ENCODE data around the gene OSBPL3. TPM values are rescaled to one million over a fixed set of nuclear protein-coding genes. Genes with fewer than 3 reads are reported as not detected.

OSBPL3 gene
- total RNA-seq, 1 experiment from 2014 or later: 36.8 TPM

DNA sequence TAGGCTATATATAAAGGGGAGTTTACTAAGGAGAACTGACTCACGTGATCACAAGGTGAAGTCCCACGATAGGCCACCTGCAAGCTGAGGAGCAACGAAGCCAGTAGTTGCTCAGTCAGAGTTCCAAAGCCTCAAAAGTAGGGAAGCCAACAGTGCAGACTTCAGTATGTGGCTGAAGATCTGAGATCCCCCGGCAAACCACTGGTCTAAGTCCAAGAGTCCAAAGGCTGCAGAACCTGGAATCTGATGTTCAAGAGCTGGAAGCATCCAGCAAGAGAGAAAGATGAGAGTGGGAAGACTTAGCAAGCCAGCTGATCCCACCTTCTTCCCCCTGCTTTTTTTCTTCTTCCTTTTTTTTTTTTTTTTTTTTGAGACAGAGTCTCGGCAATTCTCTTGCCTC lies 195.7 kb downstream of the OSBPL3 start:
- no peak overlapping the region for H2AFZ ChIP-seq (ENCODE audit: low read depth, low read length, poor library complexity, severe bottlenecking)
- no TSS peak for BruUV-seq (replicated peaks)
- no peak overlapping the region for H3K27ac ChIP-seq (ENCODE audit: low read depth, low read length)
- H3K4me3 ChIP-seq (replicated peaks in 1 of 2; ENCODE audit: low read depth in 1 of 2, low read length in 2 of 2): no peak overlapping the region
- H3K9me2 ChIP-seq (ENCODE audit: insufficient read depth): no peaks in the 10 kb centered on the region
- DNase-seq (ENCODE audit: low read depth, low spot score) (no peak), ATAC-seq (no peak)
- ChIA-PET RAD21 (ENCODE audit: low non-redundant PET in 1 of 2, low total read pairs in 2 of 2, uncharacterized antibody in 2 of 2, unreplicated experiment in 2 of 2) (no interaction called here), POLR2A (no interaction called here), CTCF (no interaction called here)
- TF ChIP-seq TCF7L2 (IDR thresholded peaks at IDR 0.05; ENCODE audit: borderline replicate concordance, extremely low read depth, insufficient read depth, insufficient read length): no peak
- TF ChIP-seq SRF (IDR thresholded peaks at IDR 0.05; ENCODE audit: low read depth): no peak
- no peak for TF ChIP-seq CEBPB (IDR thresholded peaks at IDR 0.05; ENCODE audit: low read depth)
- no peak overlapping the region for H3K9ac ChIP-seq (ENCODE audit: low read length)
- H3K4me2 ChIP-seq (ENCODE audit: low read length): no peak overlapping the region
- no peaks in the 10 kb centered on the region for H4K20me1 ChIP-seq (ENCODE audit: insufficient read depth)
- no peaks in the 10 kb centered on the region for H3K79me2 ChIP-seq (ENCODE audit: insufficient read depth, low read length)
- H3K36me3 ChIP-seq (ENCODE audit: control insufficient read depth in 1 of 2, insufficient read depth in 2 of 2, low read length in 2 of 2): no peaks in the 10 kb centered on the region
- H3K9me3 ChIP-seq (ENCODE audit: control insufficient read depth in 1 of 2, insufficient read depth in 1 of 2, low read depth in 1 of 2, low read length in 2 of 2): no peaks in the 10 kb centered on the region; a peak in 1 of 4 replicates
- intact Hi-C loops (cut with micrococcal nuclease): no loop called here
- peaks cover 8 to 17% of the 10 kb centered on the region in 2 experiments; a peak in 3 of 4 replicates for H3K4me1 ChIP-seq (ENCODE audit: control insufficient read depth in 1 of 2, insufficient read depth in 2 of 2, low read length in 2 of 2)
- no peaks in the 10 kb centered on the region for H3K27me3 ChIP-seq (ENCODE audit: insufficient read depth, low read length)

DNA sequence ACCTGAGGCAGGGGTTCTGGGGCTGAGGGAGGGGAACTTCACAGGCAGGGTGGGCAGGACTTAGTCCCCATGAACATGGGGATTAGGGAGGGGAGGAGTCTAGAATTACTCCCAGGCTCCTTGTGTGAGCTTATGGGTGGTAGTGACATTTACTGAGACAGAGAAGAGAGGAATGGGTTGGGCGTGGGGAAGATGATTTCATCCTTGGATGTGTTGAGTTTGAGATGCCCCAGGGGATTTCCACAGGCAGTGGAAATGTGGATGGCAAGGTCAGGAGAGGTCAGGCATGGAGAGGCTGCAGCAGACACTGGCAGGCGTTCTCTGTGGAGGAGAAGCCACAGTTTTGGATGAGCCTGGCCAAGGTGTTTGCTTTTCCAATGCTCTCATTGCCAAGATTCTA lies 196.3 kb downstream of the OSBPL3 start:
- ChIA-PET CTCF (no interaction called here), RAD21 (ENCODE audit: low non-redundant PET in 1 of 2, low total read pairs in 2 of 2, uncharacterized antibody in 2 of 2, unreplicated experiment in 2 of 2) (no interaction called here), POLR2A (no interaction called here)
- no peak overlapping the region for H3K4me2 ChIP-seq (ENCODE audit: low read length)
- intact Hi-C loops (cut with micrococcal nuclease): no loop called here
- H4K20me1 ChIP-seq (ENCODE audit: insufficient read depth): no peaks in the 10 kb centered on the region
- no peak for ATAC-seq
- no peak overlapping the region for H3K9ac ChIP-seq (ENCODE audit: low read length)
- no peak overlapping the region for H2AFZ ChIP-seq (ENCODE audit: low read depth, low read length, poor library complexity, severe bottlenecking)
- H3K9me3 ChIP-seq (ENCODE audit: control insufficient read depth in 1 of 2, insufficient read depth in 1 of 2, low read depth in 1 of 2, low read length in 2 of 2): no peaks in the 10 kb centered on the region; a peak in 1 of 4 replicates
- H3K27ac ChIP-seq (ENCODE audit: low read depth, low read length): no peak overlapping the region
- H3K27me3 ChIP-seq (ENCODE audit: insufficient read depth, low read length): no peaks in the 10 kb centered on the region
- peaks cover 8 to 17% of the 10 kb centered on the region in 2 experiments; a peak in 3 of 4 replicates for H3K4me1 ChIP-seq (ENCODE audit: control insufficient read depth in 1 of 2, insufficient read depth in 2 of 2, low read length in 2 of 2)
- no peak overlapping the region for H3K4me3 ChIP-seq (replicated peaks in 1 of 2; ENCODE audit: low read depth in 1 of 2, low read length in 2 of 2)
- no peaks in the 10 kb centered on the region for H3K79me2 ChIP-seq (ENCODE audit: insufficient read depth, low read length)
- no peaks in the 10 kb centered on the region for H3K9me2 ChIP-seq (ENCODE audit: insufficient read depth)
- DNase-seq (ENCODE audit: low read depth, low spot score): no peak
- no TSS peak for BruUV-seq (replicated peaks)
- H3K36me3 ChIP-seq (ENCODE audit: control insufficient read depth in 1 of 2, insufficient read depth in 2 of 2, low read length in 2 of 2): no peaks in the 10 kb centered on the region
- TF ChIP-seq POLR2A (IDR thresholded peaks at IDR 0.05; ENCODE audit: borderline replicate concordance, extremely low read depth, insufficient read depth, insufficient read length) (no peak), ELF1 (IDR thresholded peaks at IDR 0.05; ENCODE audit: borderline replicate concordance, low read depth) (no peak), TCF7L2 (IDR thresholded peaks at IDR 0.05; ENCODE audit: borderline replicate concordance, extremely low read depth, insufficient read depth, insufficient read length) (no peak), JUND (IDR thresholded peaks at IDR 0.05) (no peak), YY1 (IDR thresholded peaks at IDR 0.05; ENCODE audit: extremely low read depth, insufficient replicate concordance, low read depth, low read length) (no peak), EGR1 (IDR thresholded peaks at IDR 0.05; ENCODE audit: low read depth) (no peak), POLR2AphosphoS5 (IDR thresholded peaks at IDR 0.05; ENCODE audit: low read depth, low read length) (no peak), FOSL1 (IDR thresholded peaks at IDR 0.05; ENCODE audit: low read depth) (no peak), SRF (IDR thresholded peaks at IDR 0.05; ENCODE audit: low read depth) (no peak), SIN3A (IDR thresholded peaks at IDR 0.05; ENCODE audit: low read depth) (no peak), SP1 (IDR thresholded peaks at IDR 0.05; ENCODE audit: low read depth) (no peak)
- TF ChIP-seq, protein P1, sequence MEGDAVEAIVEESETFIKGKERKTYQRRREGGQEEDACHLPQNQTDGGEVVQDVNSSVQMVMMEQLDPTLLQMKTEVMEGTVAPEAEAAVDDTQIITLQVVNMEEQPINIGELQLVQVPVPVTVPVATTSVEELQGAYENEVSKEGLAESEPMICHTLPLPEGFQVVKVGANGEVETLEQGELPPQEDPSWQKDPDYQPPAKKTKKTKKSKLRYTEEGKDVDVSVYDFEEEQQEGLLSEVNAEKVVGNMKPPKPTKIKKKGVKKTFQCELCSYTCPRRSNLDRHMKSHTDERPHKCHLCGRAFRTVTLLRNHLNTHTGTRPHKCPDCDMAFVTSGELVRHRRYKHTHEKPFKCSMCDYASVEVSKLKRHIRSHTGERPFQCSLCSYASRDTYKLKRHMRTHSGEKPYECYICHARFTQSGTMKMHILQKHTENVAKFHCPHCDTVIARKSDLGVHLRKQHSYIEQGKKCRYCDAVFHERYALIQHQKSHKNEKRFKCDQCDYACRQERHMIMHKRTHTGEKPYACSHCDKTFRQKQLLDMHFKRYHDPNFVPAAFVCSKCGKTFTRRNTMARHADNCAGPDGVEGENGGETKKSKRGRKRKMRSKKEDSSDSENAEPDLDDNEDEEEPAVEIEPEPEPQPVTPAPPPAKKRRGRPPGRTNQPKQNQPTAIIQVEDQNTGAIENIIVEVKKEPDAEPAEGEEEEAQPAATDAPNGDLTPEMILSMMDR (IDR thresholded peaks at IDR 0.05 in 2 of 3, conservative IDR thresholded peaks at IDR 0.05 in 1 of 3; ENCODE audit: borderline replicate concordance in 1 of 3, insufficient read depth in 1 of 3, low read depth in 2 of 3, low read length in 2 of 3): no peak
- TF ChIP-seq, protein P2, sequence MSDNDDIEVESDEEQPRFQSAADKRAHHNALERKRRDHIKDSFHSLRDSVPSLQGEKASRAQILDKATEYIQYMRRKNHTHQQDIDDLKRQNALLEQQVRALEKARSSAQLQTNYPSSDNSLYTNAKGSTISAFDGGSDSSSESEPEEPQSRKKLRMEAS (IDR thresholded peaks at IDR 0.05): no peak
- TF ChIP-seq, protein P3, sequence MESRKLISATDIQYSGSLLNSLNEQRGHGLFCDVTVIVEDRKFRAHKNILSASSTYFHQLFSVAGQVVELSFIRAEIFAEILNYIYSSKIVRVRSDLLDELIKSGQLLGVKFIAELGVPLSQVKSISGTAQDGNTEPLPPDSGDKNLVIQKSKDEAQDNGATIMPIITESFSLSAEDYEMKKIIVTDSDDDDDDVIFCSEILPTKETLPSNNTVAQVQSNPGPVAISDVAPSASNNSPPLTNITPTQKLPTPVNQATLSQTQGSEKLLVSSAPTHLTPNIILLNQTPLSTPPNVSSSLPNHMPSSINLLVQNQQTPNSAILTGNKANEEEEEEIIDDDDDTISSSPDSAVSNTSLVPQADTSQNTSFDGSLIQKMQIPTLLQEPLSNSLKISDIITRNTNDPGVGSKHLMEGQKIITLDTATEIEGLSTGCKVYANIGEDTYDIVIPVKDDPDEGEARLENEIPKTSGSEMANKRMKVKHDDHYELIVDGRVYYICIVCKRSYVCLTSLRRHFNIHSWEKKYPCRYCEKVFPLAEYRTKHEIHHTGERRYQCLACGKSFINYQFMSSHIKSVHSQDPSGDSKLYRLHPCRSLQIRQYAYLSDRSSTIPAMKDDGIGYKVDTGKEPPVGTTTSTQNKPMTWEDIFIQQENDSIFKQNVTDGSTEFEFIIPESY (IDR thresholded peaks at IDR 0.05; ENCODE audit: extremely low read depth, insufficient replicate concordance, low read length): no peak

Measured in HCT116 (cell line).